H54 (cell line): ENCODE data around the gene TXNL4A.

Experiments
- DNase-seq: peaks from one replicate; pipeline ENCODE4 v3.0.0; 2011; ENCODE audit warnings: low spot score, mixed read lengths; ENCODE audit not compliant: insufficient read length
- FAIRE-seq: peaks from 3 replicates; lab custom pipeline; 2011; peaks lifted over from hg19 to GRCh38; lab: Jason Lieb, UNC
- POLR2A ChIP-seq: IDR thresholded peaks from 2 replicates; pipeline ENCODE4 v1.6.1; 2011; ENCODE audit warnings: low read depth, mild to moderate bottlenecking, low read length

The TXNL4A gene

GRCh38 chr18:79922971-79923411, 65.4 kb downstream of the TXNL4A start:
- DNase-seq: no peak
- no peak for FAIRE-seq
- TF ChIP-seq POLR2A: no peak

- DNase-seq (no peak), FAIRE-seq (no peak)
- no peak for TF ChIP-seq POLR2A
Measured at GRCh38 chr18:79921984-79922965, 66.1 kb downstream of the TXNL4A start.
